Gastrocnemius medialis (tissue), 4 donors: ENCODE measurements around the gene NUDT5.

Experiments
- CTCF ChIP-seq, 5 experiments: fragments of 450-650 bp in 3 of 5; fragments of 200-600 bp in 2 of 5; sonication (generic) in 2 of 5; IDR thresholded peaks in 4 of 5; conservative IDR thresholded peaks in 1 of 5; 1 replicate in 4 of 5; 2 replicates in 1 of 5; pipeline ENCODE4 v1.5.1; 2016 to 2019; ENCODE audit warnings: antibody characterized with exemption in 5 of 5, mild to moderate bottlenecking in 3 of 5, moderate library complexity in 3 of 5
- POLR2A ChIP-seq, 2 donors: fragments of 450-650 bp; IDR thresholded peaks; one replicate each; pipeline ENCODE4 v1.6.1; 2017; ENCODE audit warnings: antibody characterized with exemption in 2 of 2, mild to moderate bottlenecking in 2 of 2, moderate library complexity in 2 of 2

- TF ChIP-seq CTCF (IDR thresholded peaks at IDR 0.05 in 4 of 5, conservative IDR thresholded peaks at IDR 0.05 in 1 of 5) (no peak), POLR2A (IDR thresholded peaks at IDR 0.05) (no peak)
Measured at GRCh38 chr10:12198156-12198555, 2.5 kb upstream of the NUDT5 start.
